A673 (cell line): ENCODE data around the gene RAB37. TPM values are rescaled to one million over a fixed set of nuclear protein-coding genes. Genes with fewer than 3 reads are reported as not detected.

Experiments
- BruUV-seq: library from RNA; stranded (reverse); fragments of 400-500 nt; replicated peaks from 2 replicates; lab custom pipeline; 2021; lab: Mats Ljungman, UMichigan
- CTCF ChIA-PET: fragments of 300-600 bp; sonication (Branson Sonifier 250); formaldehyde crosslinking; loops from one replicate; lab custom pipeline; 2022; ENCODE audit warnings: antibody characterized with exemption; lab: Charles Lee
- POLR2A ChIA-PET: fragments of 300-600 bp; sonication (Branson Sonifier 250); formaldehyde crosslinking; loops from one replicate; lab custom pipeline; 2022; ENCODE audit warnings: antibody characterized with exemption; ENCODE audit not compliant: low non-redundant PET; lab: Charles Lee
- DNase-seq: peaks from one replicate; pipeline ENCODE4 v3.0.0-alpha.2; 2015; ENCODE audit warnings: low spot score
- H3K27ac ChIP-seq: fragments of 200-600 bp; sonication (generic); 2 replicates; pipeline ENCODE4 v1.5.1; 2016; ENCODE audit warnings: mixed run types, low read depth, mild to moderate bottlenecking, mixed read lengths, antibody characterized with exemption, low read length; ENCODE audit not compliant: poor library complexity, severe bottlenecking
- H3K27me3 ChIP-seq: fragments of 200-600 bp; sonication (generic); replicated peaks from 2 replicates; pipeline ENCODE4 v1.6.1; 2017; ENCODE audit warnings: mixed run types, low read depth, mild to moderate bottlenecking, mixed read lengths, antibody characterized with exemption, low read length; ENCODE audit not compliant: insufficient read depth, poor library complexity
- H3K36me3 ChIP-seq: fragments of 200-600 bp; sonication (generic); 2 replicates; pipeline ENCODE4 v1.6.1; 2016; ENCODE audit warnings: mixed run types, mild to moderate bottlenecking, mixed read lengths, antibody characterized with exemption, low read length; ENCODE audit not compliant: insufficient read depth, poor library complexity, severe bottlenecking
- H3K4me1 ChIP-seq: fragments of 200-600 bp; sonication (generic); 2 replicates; pipeline ENCODE4 v1.6.1; 2017; ENCODE audit warnings: mixed run types, mild to moderate bottlenecking, mixed read lengths, antibody characterized with exemption, low read length; ENCODE audit not compliant: insufficient read depth, poor library complexity, severe bottlenecking
- H3K4me3 ChIP-seq: fragments of 200-600 bp; sonication (generic); 2 replicates; pipeline ENCODE4 v1.5.1; 2016; ENCODE audit warnings: low read depth, mixed run types, mild to moderate bottlenecking, mixed read lengths, low read length; ENCODE audit not compliant: poor library complexity, severe bottlenecking
- H3K9me3 ChIP-seq: fragments of 200-600 bp; sonication (generic); 2 replicates; pipeline ENCODE4 v1.6.1; 2016; ENCODE audit warnings: mixed run types, low read depth, mild to moderate bottlenecking, mixed read lengths, antibody characterized with exemption, low read length; ENCODE audit not compliant: poor library complexity, severe bottlenecking
- EZH2 ChIP-seq: fragments of 200-600 bp; sonication (generic); IDR thresholded peaks from 2 replicates; pipeline ENCODE4 v1.6.1; 2017; ENCODE audit warnings: borderline replicate concordance, low read depth, mild to moderate bottlenecking, mixed read lengths, antibody characterized with exemption, low read length; ENCODE audit not compliant: poor library complexity, severe bottlenecking
- intact Hi-C: fragments of 100-400 bp; cut with micrococcal nuclease; formaldehyde crosslinking; loops from one replicate; pipeline ENCODE4 v1.10.0; 2022; ENCODE audit not compliant: unreplicated experiment
- total RNA-seq: library from RNA; stranded (reverse); gene quantifications from 2 replicates; pipeline ENCODE4 v1.2.3, GENCODE V29; 2021
- TF ChIP-seq, protein P1 (sequence below): fragments of 300-800, 200-600 bp; sonication (generic); conservative IDR thresholded peaks from 2 replicates; pipeline ENCODE4 v1.5.1; 2017; ENCODE audit warnings: low read depth, mild to moderate bottlenecking, antibody characterized with exemption, low read length, moderate library complexity, mixed read lengths

RAB37 gene
- total RNA-seq, 1 experiment from 2014 or later, result not detected

- H3K4me1 ChIP-seq, result peaks cover 44% of the 10 kb centered on the region
- no peaks in the 10 kb centered on the region for H3K9me3 ChIP-seq
- no TSS peak for BruUV-seq
- no peak for TF ChIP-seq EZH2
- TF ChIP-seq, protein P1, sequence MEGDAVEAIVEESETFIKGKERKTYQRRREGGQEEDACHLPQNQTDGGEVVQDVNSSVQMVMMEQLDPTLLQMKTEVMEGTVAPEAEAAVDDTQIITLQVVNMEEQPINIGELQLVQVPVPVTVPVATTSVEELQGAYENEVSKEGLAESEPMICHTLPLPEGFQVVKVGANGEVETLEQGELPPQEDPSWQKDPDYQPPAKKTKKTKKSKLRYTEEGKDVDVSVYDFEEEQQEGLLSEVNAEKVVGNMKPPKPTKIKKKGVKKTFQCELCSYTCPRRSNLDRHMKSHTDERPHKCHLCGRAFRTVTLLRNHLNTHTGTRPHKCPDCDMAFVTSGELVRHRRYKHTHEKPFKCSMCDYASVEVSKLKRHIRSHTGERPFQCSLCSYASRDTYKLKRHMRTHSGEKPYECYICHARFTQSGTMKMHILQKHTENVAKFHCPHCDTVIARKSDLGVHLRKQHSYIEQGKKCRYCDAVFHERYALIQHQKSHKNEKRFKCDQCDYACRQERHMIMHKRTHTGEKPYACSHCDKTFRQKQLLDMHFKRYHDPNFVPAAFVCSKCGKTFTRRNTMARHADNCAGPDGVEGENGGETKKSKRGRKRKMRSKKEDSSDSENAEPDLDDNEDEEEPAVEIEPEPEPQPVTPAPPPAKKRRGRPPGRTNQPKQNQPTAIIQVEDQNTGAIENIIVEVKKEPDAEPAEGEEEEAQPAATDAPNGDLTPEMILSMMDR, result no peak
- H3K4me3 ChIP-seq, result no peak overlapping the region
- no peak for DNase-seq
- POLR2A ChIA-PET, result interaction anchor here (0.7 kb wide), 1 partner anchor 190 kb away, joined by 8 read pairs; no protein-coding TSS in a partner anchor
- intact Hi-C loops, result no loop called here
- H3K36me3 ChIP-seq, result no peaks in the 10 kb centered on the region
- CTCF ChIA-PET, result no interaction called here
- H3K27me3 ChIP-seq, result no peaks in the 10 kb centered on the region
- H3K27ac ChIP-seq, result no peak overlapping the region
These were observed 24.9 kb downstream of the RAB37 start for GRCh38 chr17:74761931-74762330.

- POLR2A ChIA-PET, result no interaction called here
These were observed 26.7 kb downstream of the RAB37 start for GRCh38 chr17:74763565-74764387.

GRCh38 chr17:74764751-74765286 is 27.8 kb downstream of the RAB37 start:
- intact Hi-C loops, result no loop called here
- Histone ChIP-seq H3K27ac (no peak overlapping the region), H3K4me3 (no peak overlapping the region), H3K36me3 (peaks cover 5% of the 10 kb centered on the region), H3K4me1 (peaks cover 15% of the 10 kb centered on the region), H3K9me3 (no peaks in the 10 kb centered on the region), H3K27me3 (no peaks in the 10 kb centered on the region)
- DNase-seq, result no peak
- ChIA-PET POLR2A (no interaction called here), CTCF (no interaction called here)
- BruUV-seq, result no TSS peak
- no peak for TF ChIP-seq EZH2
- TF ChIP-seq, protein P1, result no peak

More at GRCh38 chr17:74763565-74764387, 26.7 kb downstream of the RAB37 start:
- intact Hi-C loops, result no loop called here
- no peak overlapping the region for H3K4me3 ChIP-seq
- H3K27me3 ChIP-seq, result no peaks in the 10 kb centered on the region
- H3K36me3 ChIP-seq, result peaks cover 2% of the 10 kb centered on the region
- no peak overlapping the region for H3K27ac ChIP-seq
- no TSS peak for BruUV-seq
- no peak for TF ChIP-seq EZH2
- TF ChIP-seq, protein P1, result no peak
- no peak for DNase-seq
- CTCF ChIA-PET, result no interaction called here
- peaks cover 25% of the 10 kb centered on the region for H3K4me1 ChIP-seq
- H3K9me3 ChIP-seq, result no peaks in the 10 kb centered on the region
